H1 (cell line): ENCODE measurements around the gene CAMTA1.

ENCODE experiments used
- CHD2 ChIP-seq: IDR thresholded peaks from 2 replicates; pipeline ENCODE4 v1.6.1; 2012; ENCODE audit warnings: low read length, improper control_type of control experiment
- CTCF ChIP-seq, 3 experiments: IDR thresholded peaks; 1 replicate in 2 of 3; 2 replicates in 1 of 3; pipeline versions ENCODE4 v1.5.1 to v1.6.1; 2011; ENCODE audit warnings: low read length in 3 of 3, mild to moderate bottlenecking in 3 of 3, inconsistent platforms in 2 of 3, low read depth in 1 of 3, moderate library complexity in 1 of 3; ENCODE audit not compliant: insufficient read depth in 1 of 3; ENCODE audit errors: control extremely low read depth in 1 of 3
- HDAC2 ChIP-seq, 2 experiments: fragments of 300-600 bp in 1 of 2; sonication (generic) in 1 of 2; IDR thresholded peaks; 2 replicates each; pipeline ENCODE4 v1.6.1; 2011 to 2012; ENCODE audit warnings: low read depth in 2 of 2, low read length in 2 of 2, mild to moderate bottlenecking in 2 of 2, moderate library complexity in 2 of 2, borderline replicate concordance in 1 of 2, inconsistent platforms in 1 of 2
- POLR2A ChIP-seq, 2 experiments: IDR thresholded peaks; 1 replicate in 1 of 2; 2 replicates in 1 of 2; pipeline ENCODE4 v1.6.1; 2011; ENCODE audit warnings: low read depth in 2 of 2, low read length in 2 of 2, mild to moderate bottlenecking in 2 of 2; ENCODE audit errors: control extremely low read depth in 1 of 2
- RXRA ChIP-seq: IDR thresholded peaks from 2 replicates; pipeline ENCODE4 v1.6.1; 2011; ENCODE audit warnings: low read depth, mild to moderate bottlenecking, low read length, moderate library complexity; ENCODE audit not compliant: insufficient read depth
- SAP30 ChIP-seq: fragments of 300-600 bp; sonication (generic); IDR thresholded peaks from 2 replicates; pipeline ENCODE4 v1.7.1; 2012; ENCODE audit warnings: low read length, moderate library complexity, mild to moderate bottlenecking, inconsistent platforms; ENCODE audit not compliant: insufficient read depth, insufficient replicate concordance
- TBP ChIP-seq: IDR thresholded peaks from 2 replicates; pipeline ENCODE4 v1.6.1; 2011; ENCODE audit warnings: low read depth, low read length, improper control_type of control experiment
- ZNF274 ChIP-seq: IDR thresholded peaks from 2 replicates; pipeline ENCODE4 v1.7.0; 2012; ENCODE audit warnings: low read length, borderline replicate concordance; ENCODE audit errors: extremely low read depth

DNA sequence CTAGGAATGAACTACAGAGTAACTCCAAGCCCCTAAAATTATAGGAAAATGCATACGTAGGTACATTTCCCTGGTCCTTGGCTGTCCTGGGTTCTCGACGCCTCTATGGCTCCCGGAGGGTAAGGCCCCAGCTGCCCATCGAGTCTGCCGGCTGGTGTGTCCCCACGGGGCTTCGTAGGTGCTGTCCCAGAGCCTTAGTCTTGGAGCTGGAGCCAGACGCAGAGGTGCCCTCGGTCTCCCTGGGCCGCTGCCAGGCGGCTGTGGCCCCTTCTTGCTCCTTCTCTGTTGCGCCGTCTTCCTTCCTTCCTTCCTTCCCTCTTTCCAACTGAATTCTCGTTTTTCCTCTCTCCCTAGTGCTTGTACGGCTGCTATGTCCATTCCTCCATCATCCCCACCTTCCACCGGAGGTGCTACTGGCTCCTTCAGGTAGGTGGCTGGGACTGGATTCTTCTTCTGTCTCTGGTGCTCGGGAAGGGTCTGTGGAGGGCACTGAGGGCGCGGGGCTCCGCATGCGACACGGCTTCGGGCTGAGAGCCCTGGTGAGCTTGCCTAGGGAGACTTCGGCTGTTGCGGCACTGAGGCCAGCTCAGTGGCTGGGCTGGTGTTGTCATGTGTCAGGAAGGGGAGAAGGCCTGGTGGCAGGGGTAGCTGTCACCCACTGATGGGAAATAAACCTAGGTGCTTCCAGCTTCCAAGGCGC lies 682.4 kb downstream of the CAMTA1 start:
- TF ChIP-seq TBP (no peak), SAP30 (no peak), CTCF (IDR thresholded peaks at IDR 0.05; ENCODE audit: control extremely low read depth in 1 of 3, insufficient read depth in 1 of 3, low read depth in 1 of 3, low read length in 3 of 3) (no peak), RXRA (no peak), POLR2A (IDR thresholded peaks at IDR 0.05; ENCODE audit: control extremely low read depth in 1 of 2, low read depth in 2 of 2, low read length in 2 of 2) (no peak), ZNF274 (no peak), HDAC2 (IDR thresholded peaks at IDR 0.05; ENCODE audit: borderline replicate concordance in 1 of 2, low read depth in 2 of 2, low read length in 2 of 2) (no peak), CHD2 (no peak)
